Keratinocyte (primary cell): ENCODE measurements around the gene SATB1.

Experiments used
- CTCF ChIP-seq, 3 experiments: IDR thresholded peaks in 1 of 3; conservative IDR thresholded peaks in 1 of 3; optimal IDR thresholded peaks in 1 of 3; 2 replicates in 2 of 3; 3 replicates in 1 of 3; pipeline versions ENCODE3 to v1.5.1; 2011; ENCODE audit warnings: low read length in 3 of 3, mild to moderate bottlenecking in 3 of 3, moderate library complexity in 2 of 3, control low read depth in 1 of 3, inconsistent platforms in 1 of 3; ENCODE audit not compliant: insufficient read depth in 2 of 3; ENCODE audit errors: extremely low read depth in 1 of 3
- EZH2 ChIP-seq: IDR thresholded peaks from one replicate; pipeline ENCODE4 v1.6.1; 2012; ENCODE audit warnings: inconsistent platforms, mild to moderate bottlenecking, low read length, moderate library complexity

GRCh38 chr3:18363338-18363737 lies 61.8 kb downstream of the SATB1 start:
- TF ChIP-seq EZH2 (no peak), CTCF (optimal IDR thresholded peaks at IDR 0.05 in 1 of 3, IDR thresholded peaks at IDR 0.05 in 1 of 3, conservative IDR thresholded peaks at IDR 0.05 in 1 of 3; ENCODE audit: extremely low read depth in 1 of 3, insufficient read depth in 2 of 3, low read length in 3 of 3) (no peak)
